ENCODE data around the gene FSTL4.

FSTL4 gene

GRCh38 chr5:133428072-133428660 is 184.2 kb downstream of the FSTL4 start:
- no peak for DNase-seq (ENCODE audit: insufficient read length, low spot score)
- no peak for TF ChIP-seq CTCF (IDR thresholded peaks at IDR 0.05; ENCODE audit: insufficient read depth, missing control alignments)
- FAIRE-seq: no peak

- no peak for TF ChIP-seq CTCF (IDR thresholded peaks at IDR 0.05; ENCODE audit: insufficient read depth, missing control alignments)
- FAIRE-seq: no peak
- no peak for DNase-seq (ENCODE audit: insufficient read length, low spot score)
These were observed 185.1 kb downstream of the FSTL4 start for GRCh38 chr5:133427121-133427777.

GRCh38 chr5:133426264-133426663 is 186.1 kb downstream of the FSTL4 start:
- no peak for TF ChIP-seq CTCF (IDR thresholded peaks at IDR 0.05; ENCODE audit: insufficient read depth, missing control alignments)
- no peak for DNase-seq (ENCODE audit: insufficient read length, low spot score)
- no peak for FAIRE-seq

GRCh38 chr5:133425764-133426163 is 186.6 kb downstream of the FSTL4 start:
- TF ChIP-seq CTCF (IDR thresholded peaks at IDR 0.05; ENCODE audit: insufficient read depth, missing control alignments): no peak
- FAIRE-seq: no peak

GRCh38 chr5:133425222-133425621 is 187.1 kb downstream of the FSTL4 start:
- FAIRE-seq: no peak
- no peak for TF ChIP-seq CTCF (IDR thresholded peaks at IDR 0.05; ENCODE audit: insufficient read depth, missing control alignments)
- DNase-seq (ENCODE audit: insufficient read length, low spot score): no peak

More at GRCh38 chr5:133425764-133426163, 186.6 kb downstream of the FSTL4 start:
- DNase-seq (ENCODE audit: insufficient read length, low spot score): no peak

GRCh38 chr5:133423618-133424282 is 188.6 kb downstream of the FSTL4 start:
- FAIRE-seq: no peak
- DNase-seq (ENCODE audit: insufficient read length, low spot score): peak; percentile 61

More at GRCh38 chr5:133423618-133424282, 188.6 kb downstream of the FSTL4 start:
- TF ChIP-seq CTCF (IDR thresholded peaks at IDR 0.05; ENCODE audit: insufficient read depth, missing control alignments): peak; percentile 70

Data from D721Med (cell line).